WTC11 (cell line): ENCODE results near the gene ARHGAP21. TPM values are rescaled to one million over a fixed set of nuclear protein-coding genes. Genes with fewer than 3 reads are reported as not detected.

Experiments used
- ATAC-seq: fragments of 200-7000 bp; cut with Tn5 transposase; 2 replicates; pipeline ENCODE4 v1.10.0; 2021; ENCODE audit warnings: mild to moderate bottlenecking, moderate library complexity
- CTCF ChIA-PET: fragments of 300-600 bp; sonication (Branson Sonifier 250); formaldehyde crosslinking; loops from one replicate; lab custom pipeline; 2021; ENCODE audit warnings: antibody characterized with exemption; lab: Charles Lee
- POLR2A ChIA-PET: fragments of 350-600 bp; sonication (Branson Sonifier 250); formaldehyde crosslinking; loops from one replicate; lab custom pipeline; 2021; ENCODE audit warnings: antibody characterized with exemption; lab: Charles Lee
- DNase-seq: peaks from one replicate; pipeline ENCODE4 v3.0.0; 2021; ENCODE audit warnings: low spot score
- H3K27ac Mint-ChIP-seq: 2 replicates; pipeline ENCODE4 v1.8.0; 2021; ENCODE audit warnings: mixed read lengths
- H3K27me3 Mint-ChIP-seq: 2 replicates; pipeline ENCODE4 v1.8.0; 2021; ENCODE audit warnings: low read depth, mild to moderate bottlenecking, moderate library complexity, mixed read lengths
- H3K36me3 Mint-ChIP-seq: 2 replicates; pipeline ENCODE4 v1.8.0; 2021; ENCODE audit warnings: mixed read lengths
- H3K4me1 Mint-ChIP-seq: 2 replicates; pipeline ENCODE4 v1.8.0; 2022; ENCODE audit warnings: mixed read lengths
- H3K4me3 Mint-ChIP-seq: 2 replicates; pipeline ENCODE4 v1.8.0; 2021; ENCODE audit warnings: mild to moderate bottlenecking, moderate library complexity, mixed read lengths
- H3K9me3 Mint-ChIP-seq: 2 replicates; pipeline ENCODE4 v1.8.0; 2021; ENCODE audit warnings: mixed read lengths
- ATF6 ChIP-seq: sonication (generic); formaldehyde crosslinking; IDR thresholded peaks from 2 replicates; pipeline ENCODE4 v1.8.1; 2023; ENCODE audit warnings: mild to moderate bottlenecking, missing genetic modification reagents
- CREB1 ChIP-seq: sonication (generic); formaldehyde crosslinking; IDR thresholded peaks from 2 replicates; pipeline ENCODE4 v1.8.0; 2023; ENCODE audit warnings: mild to moderate bottlenecking, missing genetic modification reagents
- CTCF ChIP-seq: fragments of 200-600 bp; IDR thresholded peaks from 2 replicates; pipeline ENCODE4 v1.8.0; 2022; ENCODE audit warnings: antibody characterized with exemption
- ERG ChIP-seq: fragments of 250-450 bp; sonication (Bioruptor Pico); IDR thresholded peaks from 2 replicates; pipeline ENCODE4 v1.8.0; 2021; ENCODE audit warnings: mild to moderate bottlenecking
- IRF2 ChIP-seq: sonication (generic); formaldehyde crosslinking; IDR thresholded peaks from 2 replicates; pipeline ENCODE4 v1.8.0; 2022; ENCODE audit warnings: low read depth, missing genetic modification reagents, borderline replicate concordance
- JUN ChIP-seq: sonication (generic); formaldehyde crosslinking; IDR thresholded peaks from 2 replicates; pipeline ENCODE4 v1.8.0; 2023; ENCODE audit warnings: mild to moderate bottlenecking, missing genetic modification reagents
- NR1H2 ChIP-seq: sonication (generic); formaldehyde crosslinking; IDR thresholded peaks from 2 replicates; pipeline ENCODE4 v1.9.0; 2021; ENCODE audit warnings: mild to moderate bottlenecking, moderate library complexity, missing genetic modification reagents
- SMAD3 ChIP-seq: sonication (generic); formaldehyde crosslinking; IDR thresholded peaks from 2 replicates; pipeline ENCODE4 v1.8.0; 2022; ENCODE audit warnings: missing genetic modification reagents, mild to moderate bottlenecking, borderline replicate concordance
- TP53 ChIP-seq: sonication (generic); formaldehyde crosslinking; IDR thresholded peaks from 2 replicates; pipeline ENCODE4 v1.8.1; 2023; ENCODE audit warnings: mild to moderate bottlenecking, missing genetic modification reagents
- ZBTB21 ChIP-seq: sonication (generic); formaldehyde crosslinking; IDR thresholded peaks from 2 replicates; pipeline ENCODE4 v1.8.1; 2023; ENCODE audit warnings: mild to moderate bottlenecking, missing genetic modification reagents, borderline replicate concordance
- ZNF219 ChIP-seq: sonication (generic); formaldehyde crosslinking; IDR thresholded peaks from 2 replicates; pipeline ENCODE4 v1.8.0; 2023; ENCODE audit warnings: missing genetic modification reagents, mild to moderate bottlenecking, borderline replicate concordance
- ZNF423 ChIP-seq: fragments of 250-450 bp; sonication (Bioruptor Pico); IDR thresholded peaks from 2 replicates; pipeline ENCODE4 v2.1.2; 2022; ENCODE audit warnings: mild to moderate bottlenecking, moderate library complexity
- total RNA-seq: library from RNA; stranded (reverse); gene quantifications from 3 replicates; pipeline ENCODE4 v1.2.3, GENCODE V29; 2021
- TF ChIP-seq, protein P1 (sequence below): sonication (generic); formaldehyde crosslinking; IDR thresholded peaks from 2 replicates; pipeline ENCODE4 v1.8.0; 2023; ENCODE audit warnings: missing genetic modification reagents, mild to moderate bottlenecking, borderline replicate concordance
- TF ChIP-seq, protein P2 (sequence below): fragments of 250-450 bp; sonication (Bioruptor Pico); conservative IDR thresholded peaks from 2 replicates; pipeline ENCODE4 v1.9.0; 2021; ENCODE audit warnings: mild to moderate bottlenecking
- TF ChIP-seq, protein P3 (sequence below): fragments of 250-450 bp; sonication (Bioruptor Pico); IDR thresholded peaks from 2 replicates; pipeline ENCODE4 v1.9.0; 2021; ENCODE audit warnings: mild to moderate bottlenecking, borderline replicate concordance

ARHGAP21 gene
- total RNA-seq, 1 experiment from 2014 or later = 33.8 TPM

GRCh38 chr10:24715246-24715769 lies 8.4 kb downstream of the ARHGAP21 start:
- no peak overlapping the region for H3K27ac Mint-ChIP-seq
- DNase-seq (no peak), ATAC-seq (no peak)
- peaks cover 8% of the 10 kb centered on the region for H3K27me3 Mint-ChIP-seq
- no peak overlapping the region for H3K4me3 Mint-ChIP-seq
- H3K4me1 Mint-ChIP-seq = peaks cover 13% of the 10 kb centered on the region
- ChIA-PET POLR2A (no interaction called here), CTCF (no interaction called here)
- H3K9me3 Mint-ChIP-seq = no peaks in the 10 kb centered on the region
- TF ChIP-seq, protein P1, sequence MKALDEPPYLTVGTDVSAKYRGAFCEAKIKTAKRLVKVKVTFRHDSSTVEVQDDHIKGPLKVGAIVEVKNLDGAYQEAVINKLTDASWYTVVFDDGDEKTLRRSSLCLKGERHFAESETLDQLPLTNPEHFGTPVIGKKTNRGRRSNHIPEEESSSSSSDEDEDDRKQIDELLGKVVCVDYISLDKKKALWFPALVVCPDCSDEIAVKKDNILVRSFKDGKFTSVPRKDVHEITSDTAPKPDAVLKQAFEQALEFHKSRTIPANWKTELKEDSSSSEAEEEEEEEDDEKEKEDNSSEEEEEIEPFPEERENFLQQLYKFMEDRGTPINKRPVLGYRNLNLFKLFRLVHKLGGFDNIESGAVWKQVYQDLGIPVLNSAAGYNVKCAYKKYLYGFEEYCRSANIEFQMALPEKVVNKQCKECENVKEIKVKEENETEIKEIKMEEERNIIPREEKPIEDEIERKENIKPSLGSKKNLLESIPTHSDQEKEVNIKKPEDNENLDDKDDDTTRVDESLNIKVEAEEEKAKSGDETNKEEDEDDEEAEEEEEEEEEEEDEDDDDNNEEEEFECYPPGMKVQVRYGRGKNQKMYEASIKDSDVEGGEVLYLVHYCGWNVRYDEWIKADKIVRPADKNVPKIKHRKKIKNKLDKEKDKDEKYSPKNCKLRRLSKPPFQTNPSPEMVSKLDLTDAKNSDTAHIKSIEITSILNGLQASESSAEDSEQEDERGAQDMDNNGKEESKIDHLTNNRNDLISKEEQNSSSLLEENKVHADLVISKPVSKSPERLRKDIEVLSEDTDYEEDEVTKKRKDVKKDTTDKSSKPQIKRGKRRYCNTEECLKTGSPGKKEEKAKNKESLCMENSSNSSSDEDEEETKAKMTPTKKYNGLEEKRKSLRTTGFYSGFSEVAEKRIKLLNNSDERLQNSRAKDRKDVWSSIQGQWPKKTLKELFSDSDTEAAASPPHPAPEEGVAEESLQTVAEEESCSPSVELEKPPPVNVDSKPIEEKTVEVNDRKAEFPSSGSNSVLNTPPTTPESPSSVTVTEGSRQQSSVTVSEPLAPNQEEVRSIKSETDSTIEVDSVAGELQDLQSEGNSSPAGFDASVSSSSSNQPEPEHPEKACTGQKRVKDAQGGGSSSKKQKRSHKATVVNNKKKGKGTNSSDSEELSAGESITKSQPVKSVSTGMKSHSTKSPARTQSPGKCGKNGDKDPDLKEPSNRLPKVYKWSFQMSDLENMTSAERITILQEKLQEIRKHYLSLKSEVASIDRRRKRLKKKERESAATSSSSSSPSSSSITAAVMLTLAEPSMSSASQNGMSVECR (CRISPR knock-in tag) = no peak
- TF ChIP-seq ERG (CRISPR knock-in tag) (no peak), SMAD3 (CRISPR knock-in tag) (no peak), IRF2 (CRISPR knock-in tag) (no peak), NR1H2 (no peak), ZNF423 (CRISPR knock-in tag) (no peak), ZBTB21 (no peak), ZNF219 (no peak), JUN (CRISPR knock-in tag) (no peak), CREB1 (CRISPR knock-in tag) (no peak)
- TF ChIP-seq, protein P2, sequence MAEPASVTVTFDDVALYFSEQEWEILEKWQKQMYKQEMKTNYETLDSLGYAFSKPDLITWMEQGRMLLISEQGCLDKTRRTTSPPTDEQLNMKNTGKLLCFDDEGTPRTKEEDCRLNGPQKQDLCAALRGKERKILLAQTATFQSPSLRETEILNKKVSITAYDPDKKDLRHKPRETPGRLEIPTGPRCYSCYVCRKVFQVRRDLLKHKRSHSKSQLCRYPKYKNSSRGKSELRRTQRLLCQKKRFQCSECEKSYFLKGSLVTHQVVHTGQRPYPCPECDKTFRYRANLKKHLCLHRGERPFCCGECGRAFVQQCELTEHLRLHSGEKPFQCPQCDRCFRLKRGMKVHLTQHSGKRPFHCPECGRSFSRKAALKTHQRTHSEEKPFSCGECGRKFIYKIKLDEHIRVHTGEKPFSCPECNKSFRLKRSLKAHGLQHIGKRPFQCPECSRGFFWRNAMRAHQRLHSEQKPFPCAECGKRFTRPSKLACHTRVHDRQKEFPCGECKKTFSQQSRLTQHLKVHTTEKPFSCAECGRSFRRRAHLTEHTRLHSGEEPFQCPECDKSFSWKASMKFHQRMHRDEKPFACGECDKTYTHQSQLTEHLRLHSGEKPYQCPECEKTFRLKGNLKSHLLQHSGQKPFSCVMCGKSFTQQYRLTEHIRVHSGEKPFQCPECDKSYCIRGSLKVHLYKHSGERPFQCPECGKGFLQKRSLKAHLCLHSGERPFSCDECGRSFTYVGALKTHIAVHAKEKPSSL (CRISPR knock-in tag) = no peak
- TF ChIP-seq, protein P3, sequence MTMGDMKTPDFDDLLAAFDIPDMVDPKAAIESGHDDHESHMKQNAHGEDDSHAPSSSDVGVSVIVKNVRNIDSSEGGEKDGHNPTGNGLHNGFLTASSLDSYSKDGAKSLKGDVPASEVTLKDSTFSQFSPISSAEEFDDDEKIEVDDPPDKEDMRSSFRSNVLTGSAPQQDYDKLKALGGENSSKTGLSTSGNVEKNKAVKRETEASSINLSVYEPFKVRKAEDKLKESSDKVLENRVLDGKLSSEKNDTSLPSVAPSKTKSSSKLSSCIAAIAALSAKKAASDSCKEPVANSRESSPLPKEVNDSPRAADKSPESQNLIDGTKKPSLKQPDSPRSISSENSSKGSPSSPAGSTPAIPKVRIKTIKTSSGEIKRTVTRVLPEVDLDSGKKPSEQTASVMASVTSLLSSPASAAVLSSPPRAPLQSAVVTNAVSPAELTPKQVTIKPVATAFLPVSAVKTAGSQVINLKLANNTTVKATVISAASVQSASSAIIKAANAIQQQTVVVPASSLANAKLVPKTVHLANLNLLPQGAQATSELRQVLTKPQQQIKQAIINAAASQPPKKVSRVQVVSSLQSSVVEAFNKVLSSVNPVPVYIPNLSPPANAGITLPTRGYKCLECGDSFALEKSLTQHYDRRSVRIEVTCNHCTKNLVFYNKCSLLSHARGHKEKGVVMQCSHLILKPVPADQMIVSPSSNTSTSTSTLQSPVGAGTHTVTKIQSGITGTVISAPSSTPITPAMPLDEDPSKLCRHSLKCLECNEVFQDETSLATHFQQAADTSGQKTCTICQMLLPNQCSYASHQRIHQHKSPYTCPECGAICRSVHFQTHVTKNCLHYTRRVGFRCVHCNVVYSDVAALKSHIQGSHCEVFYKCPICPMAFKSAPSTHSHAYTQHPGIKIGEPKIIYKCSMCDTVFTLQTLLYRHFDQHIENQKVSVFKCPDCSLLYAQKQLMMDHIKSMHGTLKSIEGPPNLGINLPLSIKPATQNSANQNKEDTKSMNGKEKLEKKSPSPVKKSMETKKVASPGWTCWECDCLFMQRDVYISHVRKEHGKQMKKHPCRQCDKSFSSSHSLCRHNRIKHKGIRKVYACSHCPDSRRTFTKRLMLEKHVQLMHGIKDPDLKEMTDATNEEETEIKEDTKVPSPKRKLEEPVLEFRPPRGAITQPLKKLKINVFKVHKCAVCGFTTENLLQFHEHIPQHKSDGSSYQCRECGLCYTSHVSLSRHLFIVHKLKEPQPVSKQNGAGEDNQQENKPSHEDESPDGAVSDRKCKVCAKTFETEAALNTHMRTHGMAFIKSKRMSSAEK (CRISPR knock-in tag) = no peak
- H3K36me3 Mint-ChIP-seq = no peaks in the 10 kb centered on the region

- TF ChIP-seq IRF2 (CRISPR knock-in tag) = no peak
- no peak for TF ChIP-seq ATF6 (CRISPR knock-in tag)
- TF ChIP-seq CTCF = no peak
- no peak for TF ChIP-seq JUN (CRISPR knock-in tag)
- TF ChIP-seq TP53 (CRISPR knock-in tag) = no peak
- Mint-ChIP-seq H3K4me1 (peaks cover 4% of the 10 kb centered on the region), H3K36me3 (no peaks in the 10 kb centered on the region), H3K27ac (no peak overlapping the region), H3K9me3 (no peaks in the 10 kb centered on the region), H3K4me3 (no peak overlapping the region), H3K27me3 (no peaks in the 10 kb centered on the region)
- DNase-seq = no peak
- ChIA-PET POLR2A (no interaction called here), CTCF (no interaction called here)
- no peak for ATAC-seq
Measured at GRCh38 chr10:24713086-24713485, 10.6 kb downstream of the ARHGAP21 start.
